K562 (cell line): ENCODE measurements around the gene NIPAL3. TPM values are rescaled to one million over a fixed set of nuclear protein-coding genes. Genes with fewer than 3 reads are reported as not detected.

Source experiments
- ATF7 ChIP-seq: fragments of 450-650 bp; IDR thresholded peaks from 2 replicates; pipeline ENCODE4 v1.7.1; 2014; ENCODE audit warnings: mild to moderate bottlenecking, moderate library complexity
- BRD9 ChIP-seq: fragments of 450-650 bp; IDR thresholded peaks from 2 replicates; pipeline ENCODE4 v1.6.1; 2018; ENCODE audit warnings: low read depth; ENCODE audit not compliant: partially characterized antibody
- GATAD2B ChIP-seq: fragments of 450-650 bp; IDR thresholded peaks from 2 replicates; pipeline ENCODE4 v1.6.1; 2017; ENCODE audit warnings: mild to moderate bottlenecking, borderline replicate concordance
- HDAC6 ChIP-seq: IDR thresholded peaks from 2 replicates; pipeline ENCODE4 v1.6.1; 2012; ENCODE audit warnings: low read depth, mild to moderate bottlenecking, control low read depth, inconsistent platforms, low read length, moderate library complexity
- HDGF ChIP-seq: fragments of 450-650 bp; IDR thresholded peaks from 2 replicates; pipeline ENCODE4 v1.6.1; 2016
- KHSRP ChIP-seq: fragments of 450-650 bp; IDR thresholded peaks from 2 replicates; pipeline ENCODE4 v1.6.1; 2017
- LCOR ChIP-seq: sonication (generic); formaldehyde crosslinking; IDR thresholded peaks from 2 replicates; pipeline ENCODE4 v1.8.0; 2022; ENCODE audit warnings: mild to moderate bottlenecking, missing genetic modification reagents
- NBN ChIP-seq: fragments of 450-650 bp; IDR thresholded peaks from 2 replicates; pipeline ENCODE4 v1.6.1; 2016; ENCODE audit warnings: low read depth, mild to moderate bottlenecking
- NCOA2 ChIP-seq, 2 experiments: fragments of 450-650 bp; IDR thresholded peaks; 2 replicates each; pipeline ENCODE4 v1.6.1; 2018; ENCODE audit warnings: mild to moderate bottlenecking in 2 of 2, moderate library complexity in 1 of 2; ENCODE audit not compliant: partially characterized antibody in 2 of 2
- PCBP1 ChIP-seq: fragments of 200-400 bp; formaldehyde crosslinking; IDR thresholded peaks from 2 replicates; pipeline ENCODE4 v1.6.1; 2018; ENCODE audit warnings: mild to moderate bottlenecking, low read depth, low read length; ENCODE audit not compliant: poor library complexity, severe bottlenecking
- PTBP1 ChIP-seq: fragments of 200-400 bp; formaldehyde crosslinking; IDR thresholded peaks from 2 replicates; pipeline ENCODE4 v1.6.1; 2017; ENCODE audit warnings: low read depth, low read length
- RBM15 ChIP-seq: fragments of 200-400 bp; formaldehyde crosslinking; IDR thresholded peaks from 2 replicates; pipeline ENCODE4 v1.6.1; 2018; ENCODE audit warnings: mild to moderate bottlenecking, low read length, moderate library complexity; ENCODE audit not compliant: insufficient read depth
- SAP30 ChIP-seq: fragments of 200-600 bp; sonication (generic); IDR thresholded peaks from 2 replicates; pipeline ENCODE4 v1.6.1; 2012; ENCODE audit warnings: borderline replicate concordance, low read depth, mild to moderate bottlenecking, moderate library complexity, low read length, control low read depth, inconsistent platforms; ENCODE audit not compliant: insufficient read depth, poor library complexity, severe bottlenecking
- SIX5 ChIP-seq, 2 experiments: IDR thresholded peaks; 2 replicates each; pipeline ENCODE4 v1.6.1; 2011; ENCODE audit warnings: low read length in 2 of 2, borderline replicate concordance in 1 of 2, low read depth in 1 of 2, mild to moderate bottlenecking in 1 of 2, moderate library complexity in 1 of 2; ENCODE audit not compliant: insufficient read depth in 1 of 2
- SOX6 ChIP-seq: fragments of 450-650 bp; IDR thresholded peaks from 2 replicates; pipeline ENCODE4 v1.6.1; 2014; ENCODE audit warnings: mild to moderate bottlenecking
- SRSF9 ChIP-seq: fragments of 200-400 bp; formaldehyde crosslinking; IDR thresholded peaks from 2 replicates; pipeline ENCODE4 v1.6.1; 2017; ENCODE audit warnings: low read depth, low read length, borderline replicate concordance
- TCFL5 ChIP-seq: fragments of 250-450 bp; sonication (Bioruptor Pico); conservative IDR thresholded peaks from 2 replicates; pipeline ENCODE4 v1.6.1; 2021; ENCODE audit warnings: mild to moderate bottlenecking, moderate library complexity, matching md5 sums
- TRIM28 ChIP-seq: fragments of 450-650 bp; IDR thresholded peaks from 2 replicates; pipeline ENCODE4 v1.6.1; 2017
- YY1 ChIP-seq, 3 experiments: IDR thresholded peaks; 2 replicates each; pipeline ENCODE4 v1.6.1; 2011; ENCODE audit warnings: low read length in 2 of 3, mild to moderate bottlenecking in 2 of 3, moderate library complexity in 2 of 3, borderline replicate concordance in 1 of 3, control low read depth in 1 of 3, low read depth in 1 of 3; ENCODE audit not compliant: insufficient read depth in 3 of 3, insufficient replicate concordance in 2 of 3, control insufficient read depth in 1 of 3, insufficient read length in 1 of 3; ENCODE audit errors: extremely low read depth in 1 of 3
- ZNF184 ChIP-seq: sonication (generic); formaldehyde crosslinking; IDR thresholded peaks from 2 replicates; pipeline ENCODE4 v1.5.0; 2020; ENCODE audit warnings: missing genetic modification reagents
- ZNF347 ChIP-seq: fragments of 450-650 bp; formaldehyde crosslinking; IDR thresholded peaks from 2 replicates; pipeline ENCODE4 v1.4.0; 2020; ENCODE audit warnings: low read depth, mild to moderate bottlenecking, moderate library complexity
- ZNF75A ChIP-seq: fragments of 450-650 bp; formaldehyde crosslinking; IDR thresholded peaks from 2 replicates; pipeline ENCODE4 v1.4.0; 2020; ENCODE audit warnings: mild to moderate bottlenecking
- polyA plus RNA-seq, 8 experiments: library from polyadenylated mRNA; depleted of rRNA in 4 of 8; stranded (reverse) in 5 of 8; unstranded in 3 of 8; fragments of >200 nt; fragmentation: Nextera tagmentation in 2 of 8; fragmentation: Illumina TruSeq in 1 of 8; extraction: Ambion mirVana in 2 of 8; extraction: Trizol in 1 of 8; gene quantifications; 2 replicates each; pipeline versions ENCODE4 v1.2.1 to v1.2.3, GENCODE V29; 2011 to 2014; ENCODE audit warnings: inconsistent platforms in 1 of 8, missing spikeins in 1 of 8
- total RNA-seq, 7 experiments: library from RNA; depleted of rRNA in 6 of 7; stranded (reverse); fragments of >200 nt in 6 of 7; fragmentation: Illumina TruSeq in 2 of 7; extraction: Trizol in 2 of 7; gene quantifications; 2 replicates each; pipeline versions ENCODE4 v1.2.1 to v1.2.3, GENCODE V29; 2011 to 2021; ENCODE audit warnings: low replicate concordance in 1 of 7
- TF ChIP-seq, protein P1 (sequence below): IDR thresholded peaks from 2 replicates; pipeline ENCODE4 v1.6.1; 2011; ENCODE audit warnings: borderline replicate concordance, low read depth, mild to moderate bottlenecking, moderate library complexity, low read length; ENCODE audit not compliant: insufficient read depth, poor library complexity, severe bottlenecking
- TF ChIP-seq, protein P2 (sequence below): fragments of 250-450 bp; sonication (Bioruptor Pico); IDR thresholded peaks from 2 replicates; pipeline ENCODE4 v1.8.0; 2021; ENCODE audit warnings: moderate library complexity, mild to moderate bottlenecking, inconsistent platforms
- TF ChIP-seq, protein P3 (sequence below): IDR thresholded peaks from 2 replicates; pipeline ENCODE4 v1.6.1; 2011; ENCODE audit not compliant: insufficient read length; ENCODE audit errors: extremely low read depth

NIPAL3 gene
- total and polyA plus RNA-seq, 9 of the 15 experiments (the other 6 are each of a cell fraction or from before 2014, with no cell fraction given) = 10.5 to 26.3 (median 16.0) TPM

DNA sequence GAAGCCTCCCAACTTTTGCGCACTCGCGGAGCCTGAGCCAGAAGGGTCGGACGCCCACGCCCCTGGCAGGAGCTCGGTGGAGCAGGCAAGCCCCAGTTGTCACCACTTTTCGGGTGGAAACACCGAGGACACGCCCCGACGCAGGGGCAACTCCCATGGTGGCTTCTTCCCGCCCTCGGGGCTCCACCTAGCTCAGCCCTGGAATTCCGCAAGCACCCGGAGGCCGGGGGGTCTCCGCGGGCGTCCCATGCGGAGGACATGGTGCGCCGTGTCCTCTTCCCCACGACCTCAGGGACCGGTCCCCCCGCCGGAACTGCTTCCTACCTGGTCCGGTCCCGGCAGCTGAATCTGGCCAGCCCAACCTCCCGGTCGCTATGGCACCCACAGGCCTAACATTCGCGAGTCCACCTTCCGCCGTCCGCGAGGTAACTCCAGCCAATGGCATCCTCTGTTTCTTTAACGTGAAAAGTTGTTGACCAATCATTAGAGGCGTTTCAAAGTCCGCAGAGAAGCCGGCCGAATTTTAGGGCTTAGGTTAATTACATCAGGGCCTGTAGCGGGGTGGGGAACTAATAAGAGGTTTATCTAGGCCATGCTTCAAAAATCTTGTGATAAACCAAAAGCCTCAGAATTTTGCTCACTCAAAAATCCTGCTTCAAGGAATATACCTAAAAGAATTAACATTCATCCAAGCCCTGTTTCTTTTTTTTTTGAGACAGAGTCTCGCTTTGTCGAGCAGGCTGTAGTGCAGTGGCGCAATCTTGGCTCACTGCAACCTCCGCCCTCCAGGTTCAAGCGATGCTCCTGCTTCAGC is 2.0 kb upstream of the NIPAL3 start, which contains the start of gene STPG1 (continued):
- TF ChIP-seq YY1 (IDR thresholded peaks at IDR 0.05; ENCODE audit: borderline replicate concordance in 1 of 3, control insufficient read depth in 1 of 3, extremely low read depth in 1 of 3, insufficient read depth in 3 of 3, insufficient read length in 1 of 3, insufficient replicate concordance in 2 of 3, low read depth in 1 of 3, low read length in 2 of 3) = peak in 2 of 3 experiments; percentile 25 to 63
- TF ChIP-seq NCOA2 (IDR thresholded peaks at IDR 0.05; ENCODE audit: partially characterized antibody in 2 of 2) = no peak
- TF ChIP-seq, protein P1, sequence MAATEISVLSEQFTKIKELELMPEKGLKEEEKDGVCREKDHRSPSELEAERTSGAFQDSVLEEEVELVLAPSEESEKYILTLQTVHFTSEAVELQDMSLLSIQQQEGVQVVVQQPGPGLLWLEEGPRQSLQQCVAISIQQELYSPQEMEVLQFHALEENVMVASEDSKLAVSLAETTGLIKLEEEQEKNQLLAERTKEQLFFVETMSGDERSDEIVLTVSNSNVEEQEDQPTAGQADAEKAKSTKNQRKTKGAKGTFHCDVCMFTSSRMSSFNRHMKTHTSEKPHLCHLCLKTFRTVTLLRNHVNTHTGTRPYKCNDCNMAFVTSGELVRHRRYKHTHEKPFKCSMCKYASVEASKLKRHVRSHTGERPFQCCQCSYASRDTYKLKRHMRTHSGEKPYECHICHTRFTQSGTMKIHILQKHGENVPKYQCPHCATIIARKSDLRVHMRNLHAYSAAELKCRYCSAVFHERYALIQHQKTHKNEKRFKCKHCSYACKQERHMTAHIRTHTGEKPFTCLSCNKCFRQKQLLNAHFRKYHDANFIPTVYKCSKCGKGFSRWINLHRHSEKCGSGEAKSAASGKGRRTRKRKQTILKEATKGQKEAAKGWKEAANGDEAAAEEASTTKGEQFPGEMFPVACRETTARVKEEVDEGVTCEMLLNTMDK = no peak
- TF ChIP-seq HDAC6 = no peak
- no peak for TF ChIP-seq SRSF9
- TF ChIP-seq HDGF = no peak; the same call in 1 of the 2 replicates
- TF ChIP-seq BRD9 = no peak
- no peak for TF ChIP-seq ZNF184
- no peak for TF ChIP-seq PCBP1
- no peak for TF ChIP-seq GATAD2B
- TF ChIP-seq, protein P2, sequence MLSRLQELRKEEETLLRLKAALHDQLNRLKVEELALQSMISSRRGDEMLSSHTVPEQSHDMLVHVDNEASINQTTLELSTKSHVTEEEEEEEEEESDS (CRISPR knock-in tag) = no peak
- no peak for TF ChIP-seq SIX5 (IDR thresholded peaks at IDR 0.05; ENCODE audit: borderline replicate concordance in 1 of 2, insufficient read depth in 1 of 2, low read depth in 1 of 2, low read length in 2 of 2)
- peak; percentile 58 for TF ChIP-seq SAP30
- TF ChIP-seq, protein P3, sequence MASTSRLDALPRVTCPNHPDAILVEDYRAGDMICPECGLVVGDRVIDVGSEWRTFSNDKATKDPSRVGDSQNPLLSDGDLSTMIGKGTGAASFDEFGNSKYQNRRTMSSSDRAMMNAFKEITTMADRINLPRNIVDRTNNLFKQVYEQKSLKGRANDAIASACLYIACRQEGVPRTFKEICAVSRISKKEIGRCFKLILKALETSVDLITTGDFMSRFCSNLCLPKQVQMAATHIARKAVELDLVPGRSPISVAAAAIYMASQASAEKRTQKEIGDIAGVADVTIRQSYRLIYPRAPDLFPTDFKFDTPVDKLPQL = no peak
- TF ChIP-seq NBN = no peak; the same call in 1 of the 2 replicates
- no peak for TF ChIP-seq KHSRP
- peak; percentile 89 for TF ChIP-seq LCOR
- TF ChIP-seq ATF7 = peak; percentile 82
- no peak for TF ChIP-seq TCFL5 (CRISPR knock-in tag)
- no peak for TF ChIP-seq ZNF75A (CRISPR knock-in tag)
- TF ChIP-seq PTBP1 = no peak
- no peak for TF ChIP-seq ZNF347 (CRISPR knock-in tag)
- peak; percentile 33; the same call in 1 of the 2 replicates for TF ChIP-seq SOX6
- TF ChIP-seq RBM15 = no peak
- TF ChIP-seq TRIM28 = no peak
